Common myeloid progenitor, CD34-positive (primary cell): ENCODE data around the gene MICAL3.
"Not testable (repeated sequence)": the region's sequence is repeated elsewhere in the genome, so short reads cannot be mapped to it uniquely, and the experiment has no call there.

ENCODE experiments used
- CTCF ChIA-PET: fragments of 350-600 bp; sonication (Branson Sonifier 250); formaldehyde crosslinking; loops from one replicate; lab custom pipeline; 2021; ENCODE audit warnings: antibody characterized with exemption; lab: Charles Lee
- POLR2A ChIA-PET: fragments of 350-600 bp; sonication (Branson Sonifier 250); formaldehyde crosslinking; loops from one replicate; lab custom pipeline; 2021; ENCODE audit warnings: antibody characterized with exemption; lab: Charles Lee
- DNase-seq, 3 donors: peaks; one replicate each; pipeline versions ENCODE4 v3.0.0 to v3.0.0-alpha.2; 2013
- H3K27ac ChIP-seq, 2 experiments: 1 replicate in 1 of 2; 2 replicates in 1 of 2; pipeline ENCODE4 v1.7.0; 2013; ENCODE audit warnings: inconsistent platforms in 2 of 2, low read length in 2 of 2, mild to moderate bottlenecking in 2 of 2, low read depth in 1 of 2, moderate library complexity in 1 of 2; ENCODE audit not compliant: severe bottlenecking in 2 of 2, insufficient read depth in 1 of 2, poor library complexity in 1 of 2
- H3K27me3 ChIP-seq, 5 experiments: replicated peaks in 2 of 5; 1 replicate in 3 of 5; 2 replicates in 2 of 5; pipeline versions ENCODE4 v1.6.1 to v1.7.0; 2013; ENCODE audit warnings: low read length in 4 of 5, mild to moderate bottlenecking in 2 of 5, moderate library complexity in 2 of 5, inconsistent platforms in 1 of 5; ENCODE audit not compliant: insufficient read depth in 5 of 5, control insufficient read depth in 4 of 5
- H3K36me3 ChIP-seq, 4 experiments: 1 replicate in 2 of 4; 2 replicates in 2 of 4; pipeline versions ENCODE4 v1.6.1 to v1.7.0; 2013; ENCODE audit warnings: low read length in 3 of 4, control low read depth in 1 of 4, mild to moderate bottlenecking in 1 of 4; ENCODE audit not compliant: control insufficient read depth in 4 of 4, insufficient read depth in 4 of 4
- H3K4me1 ChIP-seq, 4 experiments: 1 replicate in 3 of 4; 2 replicates in 1 of 4; pipeline versions ENCODE4 v1.6.1 to v1.7.1; 2013; ENCODE audit warnings: low read length in 3 of 4, mild to moderate bottlenecking in 3 of 4, control low read depth in 1 of 4, inconsistent platforms in 1 of 4, moderate library complexity in 1 of 4; ENCODE audit not compliant: control insufficient read depth in 4 of 4, insufficient read depth in 4 of 4; ENCODE audit errors: control extremely low read depth in 1 of 4
- H3K4me3 ChIP-seq, 7 experiments: 1 replicate in 4 of 7; 2 replicates in 3 of 7; pipeline versions ENCODE4 v1.5.1 to v1.7.0; 2013; ENCODE audit warnings: mild to moderate bottlenecking in 7 of 7, low read length in 6 of 7, moderate library complexity in 6 of 7, inconsistent platforms in 2 of 7, low read depth in 2 of 7, control low read depth in 1 of 7; ENCODE audit not compliant: insufficient read depth in 4 of 7, control insufficient read depth in 1 of 7; ENCODE audit errors: extremely low read depth in 1 of 7
- H3K9me3 ChIP-seq, 5 experiments: 1 replicate in 4 of 5; 2 replicates in 1 of 5; pipeline versions ENCODE4 v1.6.1 to v1.7.1; 2013; ENCODE audit warnings: low read length in 4 of 5, mild to moderate bottlenecking in 2 of 5, inconsistent platforms in 1 of 5, low read depth in 1 of 5, moderate library complexity in 1 of 5; ENCODE audit not compliant: control insufficient read depth in 4 of 5, insufficient read depth in 2 of 5; ENCODE audit errors: control extremely low read depth in 1 of 5
- WGBS: methylation state at CpG from one replicate; pipeline ENCODE4 v1.1.5; 2013; ENCODE audit not compliant: insufficient coverage; 5-methylcytosine and 5-hydroxymethylcytosine counted together

The MICAL3 gene

GRCh38 chr22:18045794-18046193, 21.4 kb upstream of the MICAL3 start:
- 100% methylated on average over 1 of the region's 4 CpGs for WGBS
- Histone ChIP-seq H3K9me3 (peaks cover 0 to 6% (median 0%) of the 10 kb centered on the region in 5 experiments), H3K4me1 (no peaks in the 10 kb centered on the region), H3K36me3 (no peaks in the 10 kb centered on the region), H3K27ac (no peak overlapping the region), H3K27me3 (peaks cover 0 to 9% (median 3%) of the 10 kb centered on the region in 5 experiments), H3K4me3 (no peak overlapping the region)
- no peak for DNase-seq
- POLR2A ChIA-PET, result no interaction called here
- CTCF ChIA-PET, result interaction anchor here (0.8 kb wide), 1 partner anchor 23 kb away, joined by 3 read pairs; no protein-coding TSS in a partner anchor

- Histone ChIP-seq H3K9me3 (peaks cover 0 to 6% (median 0%) of the 10 kb centered on the region in 5 experiments), H3K27me3 (peaks cover 0 to 9% (median 3%) of the 10 kb centered on the region in 5 experiments), H3K27ac (no peak overlapping the region), H3K4me3 (no peak overlapping the region), H3K36me3 (no peaks in the 10 kb centered on the region), H3K4me1 (no peaks in the 10 kb centered on the region)
- DNase-seq, result no peak
- 93% methylated on average over 8 of the region's 11 CpGs for WGBS
- ChIA-PET POLR2A (no interaction called here), CTCF (interaction anchor here (1.1 kb wide), 1 partner anchor 214 kb away, joined by 3 read pairs; no protein-coding TSS in a partner anchor)
These were observed 20.3 kb upstream of the MICAL3 start for GRCh38 chr22:18044548-18045271.

GRCh38 chr22:18042685-18043084, 18.3 kb upstream of the MICAL3 start:
- POLR2A ChIA-PET, result no interaction called here

GRCh38 chr22:18040898-18041297, 16.5 kb upstream of the MICAL3 start:
- H3K4me3 ChIP-seq, DNase-seq, H3K36me3 ChIP-seq, CTCF ChIA-PET, H3K9me3 ChIP-seq, H3K27me3 ChIP-seq, H3K27ac ChIP-seq, H3K4me1 ChIP-seq, POLR2A ChIA-PET: not testable (repeated sequence)
- WGBS, result no CpG with 5 or more reads among the region's 6 CpGs

More at GRCh38 chr22:18042685-18043084, 18.3 kb upstream of the MICAL3 start:
- no peak overlapping the region for H3K27ac ChIP-seq
- WGBS, result 94% methylated on average over 3 of the region's 6 CpGs
- H3K4me3 ChIP-seq, result no peak overlapping the region
- H3K36me3 ChIP-seq, result no peaks in the 10 kb centered on the region
- no peaks in the 10 kb centered on the region for H3K9me3 ChIP-seq
- no peaks in the 10 kb centered on the region for H3K4me1 ChIP-seq
- H3K27me3 ChIP-seq, result no peaks in the 10 kb centered on the region
- CTCF ChIA-PET, result no interaction called here
- no peak for DNase-seq

GRCh38 chr22:18035751-18036150, 11.4 kb upstream of the MICAL3 start:
- 91% methylated on average over 8 of the region's 9 CpGs for WGBS
- H3K27ac ChIP-seq, result no peak overlapping the region
- H3K4me3 ChIP-seq, result no peak overlapping the region
- ChIA-PET CTCF (no interaction called here), POLR2A (no interaction called here)
- no peak for DNase-seq
- no peaks in the 10 kb centered on the region for H3K4me1 ChIP-seq
- H3K36me3 ChIP-seq, result no peaks in the 10 kb centered on the region
- peaks cover 0 to 1% (median 0%) of the 10 kb centered on the region in 5 experiments for H3K27me3 ChIP-seq
- H3K9me3 ChIP-seq, result no peaks in the 10 kb centered on the region

GRCh38 chr22:18034076-18034475, 9.7 kb upstream of the MICAL3 start:
- DNase-seq, result no peak
- WGBS, result no CpG with 5 or more reads among the region's 3 CpGs
- Histone ChIP-seq H3K4me3 (no peak overlapping the region), H3K36me3 (no peaks in the 10 kb centered on the region), H3K27me3 (peaks cover 0 to 1% (median 0%) of the 10 kb centered on the region in 5 experiments), H3K27ac (no peak overlapping the region), H3K4me1 (no peaks in the 10 kb centered on the region), H3K9me3 (no peaks in the 10 kb centered on the region)
- POLR2A ChIA-PET, result no interaction called here
- CTCF ChIA-PET, result no interaction called here

- POLR2A ChIA-PET, result no interaction called here
- H3K36me3 ChIP-seq, result no peaks in the 10 kb centered on the region
- CTCF ChIA-PET, result no interaction called here
- H3K9me3 ChIP-seq, result no peaks in the 10 kb centered on the region
- H3K4me3 ChIP-seq, result no peak overlapping the region
- H3K4me1 ChIP-seq, result no peaks in the 10 kb centered on the region
- no peak overlapping the region for H3K27ac ChIP-seq
- H3K27me3 ChIP-seq, result peaks cover 0 to 1% (median 0%) of the 10 kb centered on the region in 5 experiments
- no peak for DNase-seq
- 100% methylated on average over 5 of the region's 6 CpGs for WGBS
These were observed 9.0 kb upstream of the MICAL3 start for GRCh38 chr22:18033204-18033998.
